Gastroesophageal sphincter (tissue), 3 donors: ENCODE measurements around the gene PPM1L.

ENCODE experiments used
- POLR2A ChIP-seq, 2 donors: fragments of 450-650 bp; IDR thresholded peaks; one replicate each; pipeline ENCODE4 v1.6.1; 2017; ENCODE audit warnings: antibody characterized with exemption in 2 of 2, mild to moderate bottlenecking in 2 of 2, moderate library complexity in 1 of 2
- POLR2AphosphoS5 ChIP-seq: sonication (generic); formaldehyde crosslinking; IDR thresholded peaks from one replicate; pipeline ENCODE4 v1.6.1; 2017; ENCODE audit warnings: antibody characterized with exemption
- TF ChIP-seq, protein P1 (sequence below), 4 experiments: fragments of 200-600 bp in 2 of 4; fragments of 450-650 bp in 2 of 4; sonication (generic) in 1 of 4; IDR thresholded peaks; one replicate each; pipeline ENCODE4 v1.5.1; 2017 to 2019; ENCODE audit warnings: antibody characterized with exemption in 4 of 4, mild to moderate bottlenecking in 2 of 4, moderate library complexity in 2 of 4

DNA sequence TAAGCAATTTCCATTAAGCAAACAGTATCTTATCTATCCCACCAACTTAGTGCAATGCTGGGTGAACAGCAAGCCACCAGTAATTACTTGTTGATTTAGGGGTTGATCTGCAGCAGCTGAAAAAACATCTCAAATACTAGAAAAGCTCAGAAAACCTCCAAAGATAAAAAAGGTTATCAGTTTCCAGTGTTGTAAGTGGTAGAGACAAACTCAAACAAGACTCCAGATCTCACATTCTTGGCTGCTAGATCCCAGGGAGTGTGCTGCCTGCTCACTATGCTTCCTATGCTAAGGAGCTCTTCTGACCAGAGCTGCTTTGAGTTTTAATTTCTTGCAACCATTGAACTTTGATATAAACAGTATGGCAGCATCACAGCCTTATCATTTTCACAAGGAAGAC lies 337.9 kb downstream of the PPM1L start:
- TF ChIP-seq POLR2AphosphoS5 (no peak), POLR2A (IDR thresholded peaks at IDR 0.05) (no peak)
- TF ChIP-seq, protein P1, sequence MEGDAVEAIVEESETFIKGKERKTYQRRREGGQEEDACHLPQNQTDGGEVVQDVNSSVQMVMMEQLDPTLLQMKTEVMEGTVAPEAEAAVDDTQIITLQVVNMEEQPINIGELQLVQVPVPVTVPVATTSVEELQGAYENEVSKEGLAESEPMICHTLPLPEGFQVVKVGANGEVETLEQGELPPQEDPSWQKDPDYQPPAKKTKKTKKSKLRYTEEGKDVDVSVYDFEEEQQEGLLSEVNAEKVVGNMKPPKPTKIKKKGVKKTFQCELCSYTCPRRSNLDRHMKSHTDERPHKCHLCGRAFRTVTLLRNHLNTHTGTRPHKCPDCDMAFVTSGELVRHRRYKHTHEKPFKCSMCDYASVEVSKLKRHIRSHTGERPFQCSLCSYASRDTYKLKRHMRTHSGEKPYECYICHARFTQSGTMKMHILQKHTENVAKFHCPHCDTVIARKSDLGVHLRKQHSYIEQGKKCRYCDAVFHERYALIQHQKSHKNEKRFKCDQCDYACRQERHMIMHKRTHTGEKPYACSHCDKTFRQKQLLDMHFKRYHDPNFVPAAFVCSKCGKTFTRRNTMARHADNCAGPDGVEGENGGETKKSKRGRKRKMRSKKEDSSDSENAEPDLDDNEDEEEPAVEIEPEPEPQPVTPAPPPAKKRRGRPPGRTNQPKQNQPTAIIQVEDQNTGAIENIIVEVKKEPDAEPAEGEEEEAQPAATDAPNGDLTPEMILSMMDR (IDR thresholded peaks at IDR 0.05), result no peak
